Astrocyte (in vitro differentiated cells and primary cell): ENCODE data around the gene ZNF771.

Experiments
- CTCF ChIP-seq: IDR thresholded peaks from 2 replicates; pipeline ENCODE4 v1.5.1; 2011; ENCODE audit warnings: low read depth, mild to moderate bottlenecking, inconsistent platforms, low read length, moderate library complexity; ENCODE audit not compliant: insufficient read depth
- EZH2 ChIP-seq: IDR thresholded peaks from 2 replicates; pipeline ENCODE4 v1.6.1; 2012; ENCODE audit warnings: mild to moderate bottlenecking, low read length, inconsistent platforms; ENCODE audit not compliant: insufficient read depth

GRCh38 chr16:30367349-30368009 is 39.9 kb upstream of the ZNF771 start:
- TF ChIP-seq CTCF (no peak), EZH2 (no peak)
